ENCODE measurements around the gene SCUBE1.

SCUBE1 gene

GRCh38 chr22:43244803-43245527 lies 98.2 kb downstream of the SCUBE1 start:
- DNase-seq (ENCODE audit: extremely low spot score, insufficient read length, low read depth) (no peak), FAIRE-seq (no peak)

GRCh38 chr22:43244402-43244801 lies 98.8 kb downstream of the SCUBE1 start:
- no peak for DNase-seq (ENCODE audit: extremely low spot score, insufficient read length, low read depth)
- FAIRE-seq = no peak

GRCh38 chr22:43243324-43243723 lies 99.8 kb downstream of the SCUBE1 start:
- FAIRE-seq (no peak), DNase-seq (ENCODE audit: extremely low spot score, insufficient read length, low read depth) (no peak)

GRCh38 chr22:43242627-43243026 lies 100.5 kb downstream of the SCUBE1 start:
- no peak for FAIRE-seq
- DNase-seq (ENCODE audit: extremely low spot score, insufficient read length, low read depth) = no peak

- FAIRE-seq (no peak), DNase-seq (ENCODE audit: extremely low spot score, insufficient read length, low read depth) (no peak)
These were observed 101.3 kb downstream of the SCUBE1 start for GRCh38 chr22:43241699-43242386.

GRCh38 chr22:43241138-43241597 lies 102.0 kb downstream of the SCUBE1 start:
- DNase-seq (ENCODE audit: extremely low spot score, insufficient read length, low read depth) (no peak), FAIRE-seq (no peak)

- FAIRE-seq = no peak
- no peak for DNase-seq (ENCODE audit: extremely low spot score, insufficient read length, low read depth)
These were observed 102.6 kb downstream of the SCUBE1 start for GRCh38 chr22:43240614-43241013.

- FAIRE-seq (no peak), DNase-seq (ENCODE audit: extremely low spot score, insufficient read length, low read depth) (no peak)
These were observed 103.2 kb downstream of the SCUBE1 start for GRCh38 chr22:43239956-43240355.

- no peak for FAIRE-seq
- DNase-seq (ENCODE audit: extremely low spot score, insufficient read length, low read depth) = no peak
These were observed 103.9 kb downstream of the SCUBE1 start for GRCh38 chr22:43239193-43239780.

GRCh38 chr22:43238526-43239006 lies 104.6 kb downstream of the SCUBE1 start:
- FAIRE-seq (no peak), DNase-seq (ENCODE audit: extremely low spot score, insufficient read length, low read depth) (no peak)

- DNase-seq (ENCODE audit: extremely low spot score, insufficient read length, low read depth) (no peak), FAIRE-seq (no peak)
These were observed 105.9 kb downstream of the SCUBE1 start for GRCh38 chr22:43237280-43237679.

- FAIRE-seq = no peak
- DNase-seq (ENCODE audit: extremely low spot score, insufficient read length, low read depth) = no peak
These were observed 106.6 kb downstream of the SCUBE1 start for GRCh38 chr22:43236411-43237166.

GRCh38 chr22:43235445-43236409 lies 107.4 kb downstream of the SCUBE1 start:
- DNase-seq (ENCODE audit: extremely low spot score, insufficient read length, low read depth) (no peak), FAIRE-seq (no peak)

GRCh38 chr22:43234264-43234988 lies 108.7 kb downstream of the SCUBE1 start:
- FAIRE-seq (no peak), DNase-seq (ENCODE audit: extremely low spot score, insufficient read length, low read depth) (no peak)

- DNase-seq (ENCODE audit: extremely low spot score, insufficient read length, low read depth) = no peak
- FAIRE-seq = no peak
These were observed 109.6 kb downstream of the SCUBE1 start for GRCh38 chr22:43233529-43233928.

GRCh38 chr22:43232445-43232844 lies 110.7 kb downstream of the SCUBE1 start:
- DNase-seq (ENCODE audit: extremely low spot score, insufficient read length, low read depth) = no peak
- no peak for FAIRE-seq

- DNase-seq (ENCODE audit: extremely low spot score, insufficient read length, low read depth) (no peak), FAIRE-seq (no peak)
These were observed 111.5 kb downstream of the SCUBE1 start for GRCh38 chr22:43231724-43232034.

GRCh38 chr22:43230971-43231723 lies 112.0 kb downstream of the SCUBE1 start:
- DNase-seq (ENCODE audit: extremely low spot score, insufficient read length, low read depth) (peak; percentile 70), FAIRE-seq (peak; percentile 89)
